Stimulated activated CD8-positive, alpha-beta memory T cell treated with anti-CD3 and anti-CD28 coated beads, Interleukin-4, amount 100 ng/mL, for 24 hours (primary cell): ENCODE results near the gene SEZ6.

Source experiments
- DNase-seq: peaks from one replicate; pipeline ENCODE4 v3.0.0-alpha.2; 2020; ENCODE audit warnings: low read depth

The SEZ6 gene

GRCh38 chr17:29000973-29001372 is 4.9 kb downstream of the SEZ6 start:
- no peak for DNase-seq

- DNase-seq: no peak
These were observed 6.6 kb downstream of the SEZ6 start for GRCh38 chr17:28999206-28999605.

GRCh38 chr17:28997806-28998205 is 8.0 kb downstream of the SEZ6 start:
- no peak for DNase-seq

- DNase-seq: no peak
These were observed 9.2 kb downstream of the SEZ6 start for GRCh38 chr17:28996554-28997096.

- DNase-seq: no peak
These were observed 12.0 kb downstream of the SEZ6 start for GRCh38 chr17:28993645-28994426.

DNA sequence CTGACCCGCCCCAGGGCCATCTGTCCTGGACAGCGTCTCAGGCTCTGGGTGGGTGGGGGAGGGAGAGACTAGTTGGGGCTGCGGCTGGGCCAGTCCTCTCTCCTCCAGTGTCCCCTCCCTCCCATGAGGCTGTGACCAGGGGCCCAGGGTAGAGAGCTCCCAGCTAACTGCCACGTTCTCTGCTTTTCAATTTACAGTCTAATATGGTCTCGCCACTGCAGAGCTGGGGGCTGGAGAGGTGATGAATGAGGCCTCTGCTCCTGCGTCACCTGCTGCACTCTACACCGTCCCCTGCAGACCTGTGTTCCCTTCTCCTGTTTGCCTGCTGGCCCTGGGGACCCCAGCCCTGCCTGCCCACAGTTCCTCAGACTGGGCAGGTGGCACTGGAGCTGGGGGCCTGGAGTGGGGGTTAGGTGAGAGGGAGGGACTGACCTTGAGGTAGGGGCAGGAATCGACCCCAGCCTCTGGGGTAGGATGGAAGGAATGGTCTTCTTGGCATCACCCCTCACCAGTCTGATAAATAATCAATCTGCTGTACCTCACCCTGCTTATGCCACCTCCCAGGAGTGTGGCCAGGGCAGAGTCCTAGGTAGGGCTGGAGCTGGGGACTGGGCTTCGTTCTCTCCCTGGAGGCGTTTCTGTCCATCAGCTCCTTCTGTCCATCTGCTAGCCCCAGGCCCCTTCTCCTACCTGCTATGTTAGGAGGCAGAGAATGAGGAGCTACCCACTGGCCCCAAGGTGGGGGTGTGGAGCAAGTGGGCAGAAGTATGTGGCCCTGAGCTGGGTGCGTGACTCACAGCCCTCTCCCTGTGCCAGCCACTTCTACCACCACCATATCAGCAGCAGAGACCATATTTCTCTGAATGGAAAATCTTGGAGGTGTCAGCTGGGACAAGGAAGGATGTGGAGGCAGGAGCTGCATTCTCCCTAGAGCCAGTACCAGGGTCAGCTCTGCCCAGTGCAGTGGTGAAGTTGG is 12.9 kb downstream of the SEZ6 start:
- no peak for DNase-seq

DNA sequence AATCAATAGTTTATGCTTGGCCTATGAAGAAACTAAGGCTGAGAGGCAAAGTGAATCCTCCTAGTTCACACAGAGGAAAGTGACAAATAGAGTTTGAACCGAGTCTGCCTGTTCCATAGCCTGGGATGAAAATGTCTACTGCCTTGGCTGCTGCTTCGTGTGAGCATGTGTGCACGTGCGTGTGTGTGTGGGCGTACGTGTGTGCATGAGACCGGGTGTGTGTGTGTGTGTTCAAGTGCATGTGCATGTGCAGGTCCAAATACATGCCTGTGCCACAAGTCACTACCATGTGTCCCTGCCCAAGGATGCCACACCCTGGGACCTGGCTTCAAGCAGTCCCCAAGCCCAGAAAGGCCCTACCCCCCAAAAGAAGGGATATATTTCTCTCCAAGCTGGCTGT is 13.6 kb downstream of the SEZ6 start:
- no peak for DNase-seq

- DNase-seq: no peak
These were observed 14.1 kb downstream of the SEZ6 start for GRCh38 chr17:28991779-28992178.

GRCh38 chr17:28989028-28989427 is 16.8 kb downstream of the SEZ6 start:
- DNase-seq: no peak

- DNase-seq: no peak
These were observed 17.4 kb downstream of the SEZ6 start for GRCh38 chr17:28988475-28988874.

GRCh38 chr17:28986714-28987655 is 18.8 kb downstream of the SEZ6 start:
- DNase-seq: no peak

- no peak for DNase-seq
These were observed 19.7 kb downstream of the SEZ6 start for GRCh38 chr17:28985950-28986713.

DNA sequence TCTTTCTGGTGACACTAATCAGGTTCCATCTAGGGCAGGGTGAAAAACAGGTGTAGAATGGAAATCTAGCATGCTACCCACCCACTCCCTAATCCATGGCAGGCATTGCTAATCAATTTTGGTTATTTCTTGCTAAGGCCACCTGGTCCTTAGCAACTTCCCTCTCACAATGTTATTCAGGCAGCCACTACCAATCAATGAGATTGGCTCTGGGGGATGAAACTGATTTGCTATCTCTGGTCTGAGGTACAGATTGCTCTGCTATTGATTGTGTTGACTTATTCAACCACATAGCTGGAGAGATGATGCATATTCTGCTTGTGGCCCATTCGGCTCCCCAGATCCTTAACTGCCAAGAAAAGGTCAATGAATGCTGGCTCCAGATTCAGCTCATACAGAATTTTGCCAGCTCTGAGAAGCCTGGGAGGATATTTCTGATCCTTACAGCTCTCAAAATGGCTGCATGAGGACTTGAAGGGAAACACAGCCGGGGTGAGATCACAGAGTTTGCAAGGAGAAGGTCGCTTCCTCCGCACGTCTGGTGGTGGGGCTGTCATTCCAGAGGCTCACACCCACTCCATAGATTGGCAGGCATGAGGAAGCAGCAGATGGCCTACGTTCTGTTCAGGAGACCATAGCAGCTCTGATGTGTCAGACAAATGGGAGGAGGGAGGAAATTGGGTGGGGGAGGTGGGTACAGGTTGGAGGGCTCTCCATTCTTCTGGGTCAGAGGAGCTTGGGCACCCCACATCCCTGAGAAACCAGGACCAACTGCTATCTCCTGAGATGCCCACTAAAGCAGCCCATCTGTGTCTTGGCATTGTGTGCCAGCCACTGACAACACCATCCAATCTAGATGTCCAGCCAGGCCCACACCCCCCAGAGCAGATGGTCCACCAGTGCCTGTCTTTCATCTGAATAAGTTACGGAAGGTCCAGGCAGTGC is 22.3 kb downstream of the SEZ6 start:
- no peak for DNase-seq

GRCh38 chr17:28982131-28982793 is 23.6 kb downstream of the SEZ6 start:
- peak; percentile 22 for DNase-seq

DNA sequence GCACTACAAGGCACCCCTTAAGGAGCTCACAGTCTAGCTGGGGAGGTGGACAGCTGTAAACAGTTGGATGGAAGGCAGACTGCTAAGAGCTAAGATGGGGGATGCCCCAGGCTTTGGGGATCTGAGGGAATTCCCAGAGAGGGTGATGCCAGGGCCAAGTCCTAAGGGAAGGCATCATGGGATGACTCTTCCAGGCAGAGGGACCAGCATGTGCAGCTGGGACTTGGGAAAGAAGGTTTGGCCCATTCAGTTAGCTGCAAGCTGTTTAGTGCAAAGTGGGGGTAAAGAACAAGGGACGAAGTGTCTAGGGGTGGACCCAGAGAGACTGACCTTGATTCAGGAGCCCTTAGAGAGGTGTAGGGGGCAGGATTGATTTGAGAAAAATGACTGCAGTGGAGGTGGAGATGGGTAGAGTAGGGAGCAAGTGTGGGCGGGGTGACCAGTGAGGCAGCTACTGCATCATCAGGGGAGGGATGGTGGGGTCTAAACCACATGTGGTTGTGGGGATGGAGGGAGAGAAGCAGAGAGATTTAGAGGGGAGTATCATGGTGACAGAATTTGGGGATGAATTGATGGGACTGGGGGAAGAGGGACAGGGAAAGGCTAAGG is 27.4 kb downstream of the SEZ6 start:
- no peak for DNase-seq

DNA sequence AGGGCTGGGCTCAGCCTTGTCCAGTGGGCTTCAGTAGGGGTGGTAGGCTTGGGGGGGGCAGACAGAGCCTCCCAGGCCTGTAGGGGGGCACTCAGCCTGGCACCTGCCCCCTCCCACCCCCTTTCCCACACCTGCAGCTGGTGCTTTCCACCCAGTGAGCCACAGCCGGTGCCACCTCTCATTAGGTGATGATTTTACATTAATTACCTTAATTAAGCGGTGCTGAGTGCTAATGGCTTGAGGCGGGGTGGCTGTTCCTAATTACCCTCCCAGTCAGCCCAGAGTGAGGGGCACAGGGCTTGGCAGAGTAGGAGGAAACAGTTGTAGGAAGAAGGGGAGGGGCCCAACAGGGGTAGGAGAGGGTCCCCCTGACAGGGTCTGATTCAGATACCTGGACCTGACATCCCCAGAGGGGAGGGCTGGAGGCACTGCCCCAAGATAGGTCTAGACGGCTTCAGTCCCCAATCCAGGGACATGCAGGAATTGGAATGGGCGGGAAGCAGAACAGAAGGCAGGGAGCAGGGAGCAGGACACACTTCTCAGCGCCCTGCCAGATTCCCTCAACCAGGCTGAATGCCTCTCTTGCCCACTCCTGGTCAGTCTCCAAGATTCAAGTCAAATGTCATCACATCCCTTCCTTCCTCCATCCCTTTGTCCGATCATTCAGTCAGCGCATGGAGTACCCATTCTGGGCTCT is 28.0 kb downstream of the SEZ6 start:
- no peak for DNase-seq

DNA sequence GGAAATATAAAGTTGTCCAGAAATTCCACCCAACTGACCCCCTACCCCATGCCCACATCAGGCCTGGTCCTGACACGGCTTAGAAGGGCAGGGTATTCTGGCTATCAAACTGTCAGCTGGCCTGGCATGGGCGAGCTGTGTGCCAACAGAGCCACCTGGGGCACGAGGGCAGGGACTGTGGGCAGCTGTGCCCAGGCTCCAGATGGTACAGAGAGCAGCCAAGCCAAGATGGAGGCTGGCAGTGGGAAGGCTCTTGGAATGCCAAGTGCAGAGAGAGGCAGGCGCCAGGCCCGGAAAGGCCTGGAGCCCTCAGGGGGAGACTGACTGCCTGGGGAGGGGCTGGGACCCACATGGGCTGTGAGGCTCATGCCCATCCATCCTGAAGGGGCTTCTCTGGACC is 30.2 kb downstream of the SEZ6 start:
- no peak for DNase-seq

DNA sequence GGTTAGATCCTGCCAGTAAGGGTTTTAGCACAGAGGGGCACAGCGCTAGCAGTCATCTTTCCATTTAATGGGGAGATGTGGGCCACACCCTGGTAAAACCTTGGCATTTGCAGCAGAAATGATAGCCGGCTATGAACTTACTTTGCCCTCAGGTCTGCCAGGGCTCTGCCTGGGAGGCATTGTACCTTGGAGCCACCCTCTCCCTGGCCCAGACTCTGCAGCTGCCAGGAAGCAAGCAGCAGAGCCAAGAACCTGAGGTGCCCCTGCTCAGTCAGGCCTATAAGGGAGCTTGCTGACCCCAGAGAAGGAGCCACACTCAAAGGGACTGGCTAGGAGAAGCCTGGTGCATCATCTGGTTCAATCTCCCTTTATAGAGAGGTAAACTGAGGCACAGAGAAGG is 30.8 kb downstream of the SEZ6 start:
- no peak for DNase-seq
